Thymus (tissue), 11 donors: Measurements from ENCODE around the gene CELF1. TPM values are rescaled to one million over a fixed set of nuclear protein-coding genes. Genes with fewer than 3 reads are reported as not detected.

Experiments
- DNase-seq, 9 donors: peaks; one replicate each; pipeline ENCODE4 v3.0.0-alpha.2; 2013; ENCODE audit warnings: low spot score in 9 of 9, low read depth in 6 of 9, missing footprints in 1 of 9
- H3K27ac ChIP-seq, 2 donors: one replicate each; pipeline ENCODE4 v1.5.1; 2013; ENCODE audit warnings: control low read depth in 1 of 2, low read depth in 1 of 2, low read length in 1 of 2, mild to moderate bottlenecking in 1 of 2, moderate library complexity in 1 of 2
- H3K27me3 ChIP-seq, 2 donors: one replicate each; pipeline ENCODE4 v1.5.1; 2013; ENCODE audit warnings: low read length in 1 of 2; ENCODE audit not compliant: control insufficient read depth in 2 of 2, insufficient read depth in 1 of 2
- H3K36me3 ChIP-seq, 2 donors: one replicate each; pipeline ENCODE4 v1.5.1; 2013; ENCODE audit warnings: low read length in 1 of 2, mild to moderate bottlenecking in 1 of 2, moderate library complexity in 1 of 2; ENCODE audit not compliant: control insufficient read depth in 2 of 2, insufficient read depth in 2 of 2
- H3K4me1 ChIP-seq, 2 donors: one replicate each; pipeline ENCODE4 v1.5.1; 2013; ENCODE audit warnings: low read length in 2 of 2; ENCODE audit not compliant: control insufficient read depth in 2 of 2, insufficient read depth in 2 of 2
- H3K4me3 ChIP-seq, 2 donors: one replicate each; pipeline ENCODE4 v1.5.1; 2013; ENCODE audit warnings: low read length in 2 of 2, control low read depth in 1 of 2, mild to moderate bottlenecking in 1 of 2
- H3K9me3 ChIP-seq, 2 donors: one replicate each; pipeline ENCODE4 v1.5.1; 2013; ENCODE audit warnings: low read length in 1 of 2, mild to moderate bottlenecking in 1 of 2; ENCODE audit not compliant: control insufficient read depth in 2 of 2, insufficient read depth in 1 of 2
- WGBS: extraction: QIAGEN DNeasy Blood & Tissue Kit; methylation state at CpG from one replicate; pipeline ENCODE4 v1.1.7; 2013; 5-methylcytosine and 5-hydroxymethylcytosine counted together
- polyA plus RNA-seq: library from polyadenylated mRNA; stranded (reverse); fragments of 200-250 nt; gene quantifications from one replicate; pipeline ENCODE4 v1.2.3, GENCODE V29; 2013
- total RNA-seq: library from RNA; stranded (reverse); fragments of 120-200 nt; gene quantifications from one replicate; pipeline ENCODE4 v1.2.4, GENCODE V29; 2013
- donor health status: healthy.

The CELF1 gene
- total and polyA plus RNA-seq, 2 donors = 35.4 to 41.1 TPM

- Histone ChIP-seq H3K4me3 (no peak overlapping the region), H3K9me3 (no peaks in the 10 kb centered on the region)
- WGBS = 98% methylated on average over 4 of the region's 4 CpGs
Observed at GRCh38 chr11:47445840-47446239, 107.1 kb downstream of the CELF1 start.

DNA sequence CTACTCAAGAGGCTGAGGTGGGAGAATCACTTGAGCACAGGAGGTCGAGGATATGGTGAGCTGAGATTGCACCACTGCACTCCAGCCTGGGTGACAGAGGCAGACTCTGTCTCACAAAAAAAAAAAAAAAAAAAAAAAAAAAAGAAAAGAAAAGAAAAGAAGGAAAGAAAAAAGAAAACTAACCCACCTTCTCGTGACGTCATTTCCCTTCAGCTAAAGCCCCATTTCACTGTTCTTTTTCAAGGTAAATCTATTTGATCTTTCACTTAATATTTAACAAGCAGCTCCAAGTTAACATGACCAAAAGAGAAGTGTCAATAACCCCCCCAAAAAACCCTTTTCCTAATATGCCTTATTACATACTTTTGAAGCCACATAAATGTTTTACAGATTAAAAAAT lies 109.1 kb downstream of the CELF1 start:
- H3K36me3 ChIP-seq = no peaks in the 10 kb centered on the region
- H3K27me3 ChIP-seq = no peaks in the 10 kb centered on the region
- H3K4me3 ChIP-seq = no peak overlapping the region
- WGBS = 92% methylated on average over 3 of the region's 3 CpGs
- H3K27ac ChIP-seq = peak overlapping the region in 1 of 2 donors; percentile 65
- DNase-seq = peak in 1 of 9 donors; percentile 16
- H3K9me3 ChIP-seq = no peaks in the 10 kb centered on the region
- peaks cover 0 to 13% of the 10 kb centered on the region in 2 donors for H3K4me1 ChIP-seq

More at GRCh38 chr11:47445840-47446239, 107.1 kb downstream of the CELF1 start:
- Histone ChIP-seq H3K4me1 (peaks cover 0 to 13% of the 10 kb centered on the region in 2 donors), H3K27me3 (no peaks in the 10 kb centered on the region), H3K36me3 (no peaks in the 10 kb centered on the region), H3K27ac (no peak overlapping the region)
- DNase-seq = no peak

- Histone ChIP-seq H3K27ac (peak overlapping the region in 1 of 2 donors; percentile 65), H3K9me3 (no peaks in the 10 kb centered on the region), H3K36me3 (no peaks in the 10 kb centered on the region), H3K27me3 (no peaks in the 10 kb centered on the region), H3K4me1 (peaks cover 0 to 13% of the 10 kb centered on the region in 2 donors), H3K4me3 (no peak overlapping the region)
- 92% methylated on average over 12 of the region's 12 CpGs for WGBS
- peak in 3 of 9 donors; percentile 31 to 67 (median 48) for DNase-seq
Observed at GRCh38 chr11:47443028-47443700, 109.8 kb downstream of the CELF1 start.

DNA sequence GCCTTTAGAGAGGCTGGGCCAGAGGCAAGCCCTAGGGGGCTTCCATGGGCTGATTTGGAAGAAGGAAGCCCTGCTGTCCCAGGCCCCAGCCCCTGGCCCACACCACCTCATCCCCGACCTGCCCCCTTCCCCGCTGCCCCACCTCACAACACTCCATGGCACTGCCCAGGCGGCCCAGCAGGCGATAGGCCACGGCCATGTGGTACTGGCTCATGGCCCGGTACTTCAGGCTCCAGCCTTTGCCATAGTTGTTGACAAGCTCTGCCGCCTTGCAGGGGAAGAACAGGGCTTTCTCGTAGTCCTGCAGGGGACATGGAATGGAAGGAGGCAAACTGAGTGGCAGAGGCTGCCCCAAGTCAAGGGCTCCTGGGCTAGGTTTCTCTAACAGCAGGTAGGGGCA lies 110.4 kb downstream of the CELF1 start:
- DNase-seq = no peak
- no peak overlapping the region for H3K4me3 ChIP-seq
- 97% methylated on average over 8 of the region's 8 CpGs for WGBS
- H3K36me3 ChIP-seq = no peaks in the 10 kb centered on the region
- peak overlapping the region in 1 of 2 donors; percentile 65 for H3K27ac ChIP-seq
- peaks cover 0 to 2% of the 10 kb centered on the region in 2 donors for H3K9me3 ChIP-seq
- H3K4me1 ChIP-seq = peaks cover 0 to 13% of the 10 kb centered on the region in 2 donors
- no peaks in the 10 kb centered on the region for H3K27me3 ChIP-seq

- peaks cover 0 to 8% of the 10 kb centered on the region in 2 donors for H3K9me3 ChIP-seq
- no peaks in the 10 kb centered on the region for H3K36me3 ChIP-seq
- H3K27ac ChIP-seq = no peak overlapping the region
- 96% methylated on average over 12 of the region's 12 CpGs for WGBS
- no peaks in the 10 kb centered on the region for H3K27me3 ChIP-seq
- H3K4me1 ChIP-seq = peaks cover 0 to 13% of the 10 kb centered on the region in 2 donors
- no peak for DNase-seq
- no peak overlapping the region for H3K4me3 ChIP-seq
Observed at GRCh38 chr11:47441421-47441820, 111.5 kb downstream of the CELF1 start.

DNA sequence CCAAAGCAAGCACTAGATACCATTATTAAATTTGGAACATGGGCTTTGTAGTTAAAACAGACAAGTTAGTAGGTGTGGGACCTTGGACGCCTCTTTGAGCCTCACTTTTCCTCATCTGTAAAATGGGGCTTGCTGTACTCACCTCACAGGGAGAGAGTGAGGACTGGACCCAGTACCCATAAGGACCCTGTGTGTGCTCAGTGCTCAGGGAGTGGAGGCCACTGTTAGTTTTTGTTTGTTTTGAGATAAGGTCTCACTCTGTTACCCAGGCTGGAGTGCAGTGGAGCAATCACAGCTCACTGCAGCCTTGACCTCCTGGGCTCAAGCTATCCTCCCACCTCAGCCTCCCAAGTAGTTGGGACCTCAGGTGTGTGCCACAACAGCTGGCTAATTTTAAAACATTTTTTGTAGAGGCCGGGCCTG lies 112.9 kb downstream of the CELF1 start:
- 96% methylated on average over 2 of the region's 2 CpGs for WGBS
- no peaks in the 10 kb centered on the region for H3K27me3 ChIP-seq
- no peaks in the 10 kb centered on the region for H3K36me3 ChIP-seq
- DNase-seq = no peak
- no peak overlapping the region for H3K4me3 ChIP-seq
- peaks cover 0 to 8% of the 10 kb centered on the region in 2 donors for H3K9me3 ChIP-seq
- H3K27ac ChIP-seq = no peak overlapping the region
- H3K4me1 ChIP-seq = peaks cover 0 to 13% of the 10 kb centered on the region in 2 donors

DNA sequence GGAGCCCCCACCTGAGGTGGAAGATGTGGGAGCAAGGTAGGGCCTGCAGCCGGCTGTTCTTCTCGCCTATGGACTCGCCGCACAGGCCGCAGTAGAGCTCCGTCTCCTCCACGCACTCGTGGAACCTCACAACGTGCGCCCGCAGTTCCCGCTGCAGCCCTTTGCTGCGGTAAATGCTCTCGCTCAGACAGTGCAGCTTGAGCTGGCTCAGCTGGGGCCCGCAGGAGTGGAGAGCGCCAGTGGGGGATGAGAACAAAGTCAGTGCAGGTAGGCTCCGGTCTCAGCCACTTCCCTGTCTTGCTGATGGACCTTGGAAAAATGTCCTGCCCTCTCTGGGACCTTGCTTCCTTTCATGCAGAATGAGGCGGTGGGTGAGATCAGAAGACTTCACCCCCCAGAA lies 114.2 kb downstream of the CELF1 start:
- Histone ChIP-seq H3K27me3 (no peaks in the 10 kb centered on the region), H3K4me1 (peaks cover 0 to 13% of the 10 kb centered on the region in 2 donors), H3K4me3 (no peak overlapping the region), H3K27ac (no peak overlapping the region), H3K36me3 (no peaks in the 10 kb centered on the region), H3K9me3 (peaks cover 0 to 8% of the 10 kb centered on the region in 2 donors)
- WGBS = 97% methylated on average over 18 of the region's 18 CpGs
- no peak for DNase-seq

DNA sequence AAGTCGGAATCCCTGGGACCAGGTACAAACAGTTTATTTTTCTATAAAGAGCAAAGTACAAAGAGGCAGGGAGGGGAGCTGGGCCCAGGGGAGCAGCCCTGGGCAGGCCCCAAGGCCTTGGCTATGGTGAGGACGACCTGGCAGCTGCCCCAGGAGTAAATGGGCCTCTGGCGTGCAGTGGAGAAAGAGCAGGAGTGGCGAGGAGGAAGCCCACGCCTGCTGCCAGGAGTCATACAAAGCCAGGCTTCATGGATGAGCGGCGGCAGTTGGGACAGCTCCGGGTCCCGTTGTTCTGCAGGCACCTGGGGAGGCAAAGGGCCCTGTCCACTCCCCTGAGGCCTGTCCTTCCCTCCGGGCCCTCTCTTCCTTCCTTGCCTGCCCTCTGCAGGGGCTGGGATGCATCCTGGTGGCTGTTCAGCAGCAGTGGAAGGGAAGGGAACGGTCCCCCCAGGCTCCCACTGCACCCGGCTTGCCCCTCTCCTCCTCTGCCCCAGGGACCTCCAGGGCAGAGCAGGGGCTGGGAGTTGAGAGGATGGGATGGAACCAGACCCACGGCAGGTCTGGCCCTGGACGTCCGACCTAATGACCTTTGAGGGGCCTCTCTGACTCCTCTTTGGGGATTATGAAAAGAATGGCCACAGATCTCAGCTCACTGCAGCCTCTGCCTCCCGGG lies 115.0 kb downstream of the CELF1 start:
- Histone ChIP-seq H3K36me3 (no peaks in the 10 kb centered on the region), H3K4me3 (no peak overlapping the region), H3K27me3 (no peaks in the 10 kb centered on the region), H3K4me1 (peaks cover 0 to 4% of the 10 kb centered on the region in 2 donors), H3K9me3 (peaks cover 0 to 8% of the 10 kb centered on the region in 2 donors), H3K27ac (no peak overlapping the region)
- no peak for DNase-seq
- WGBS = 94% methylated on average over 16 of the region's 16 CpGs

GRCh38 chr11:47437218-47437745 lies 115.7 kb downstream of the CELF1 start:
- Histone ChIP-seq H3K4me3 (no peak overlapping the region), H3K9me3 (peaks cover 0 to 8% of the 10 kb centered on the region in 2 donors), H3K27me3 (no peaks in the 10 kb centered on the region), H3K4me1 (peaks cover 0 to under 1% of the 10 kb centered on the region in 2 donors), H3K27ac (no peak overlapping the region), H3K36me3 (no peaks in the 10 kb centered on the region)
- 96% methylated on average over 11 of the region's 11 CpGs for WGBS
- DNase-seq = no peak
